HL-60/S4 treated with retinoic acid at 250 ng/mL for 4 days and 3 days (cell line): ENCODE results near the gene SERPINB10.

Experiments
- in situ Hi-C: fragments of 300-500 bp; cut with MboI; formaldehyde crosslinking; loops from 2 replicates; pipeline ENCODE4 v1.7.0; 2022; ENCODE audit warnings: low sequenced_read_pairs

Gene SERPINB10

GRCh38 chr18:63907664-63908063, at the start of gene SERPINB10:
Gene SERPINB10, plus strand, starts transcription at chr18:63907958. Its CDS starts 7,553 bp downstream, at chr18:63915511.
- in situ Hi-C loops, result no loop called here

GRCh38 chr18:63858456-63858855, 49.3 kb upstream of the SERPINB10 start:
- in situ Hi-C loops, result no loop called here

GRCh38 chr18:63859781-63860475, 47.8 kb upstream of the SERPINB10 start:
- in situ Hi-C loops, result no loop called here

- in situ Hi-C loops, result no loop called here
Measured at GRCh38 chr18:63860531-63860930, 47.2 kb upstream of the SERPINB10 start.

GRCh38 chr18:63867368-63868125, 40.2 kb upstream of the SERPINB10 start:
- in situ Hi-C loops, result no loop called here

GRCh38 chr18:63868546-63868945, 39.2 kb upstream of the SERPINB10 start:
- in situ Hi-C loops, result no loop called here

GRCh38 chr18:63869374-63869773, 38.4 kb upstream of the SERPINB10 start:
- in situ Hi-C loops, result no loop called here

GRCh38 chr18:63869851-63870250, 37.9 kb upstream of the SERPINB10 start:
- in situ Hi-C loops, result no loop called here

GRCh38 chr18:63871836-63872235, 35.9 kb upstream of the SERPINB10 start:
- in situ Hi-C loops, result no loop called here

- in situ Hi-C loops, result no loop called here
Measured at GRCh38 chr18:63872586-63872985, 35.2 kb upstream of the SERPINB10 start.

- in situ Hi-C loops, result no loop called here
Measured at GRCh38 chr18:63878343-63878742, 29.4 kb upstream of the SERPINB10 start.

GRCh38 chr18:63878925-63879324, 28.8 kb upstream of the SERPINB10 start:
- in situ Hi-C loops, result no loop called here

- in situ Hi-C loops, result no loop called here
Measured at GRCh38 chr18:63879709-63880108, 28.0 kb upstream of the SERPINB10 start.

- in situ Hi-C loops, result no loop called here
Measured at GRCh38 chr18:63881851-63882250, 25.9 kb upstream of the SERPINB10 start.

- in situ Hi-C loops, result no loop called here
Measured at GRCh38 chr18:63882333-63883141, 25.2 kb upstream of the SERPINB10 start.

- in situ Hi-C loops, result no loop called here
Measured at GRCh38 chr18:63883617-63884016, 24.1 kb upstream of the SERPINB10 start.

- in situ Hi-C loops, result no loop called here
Measured at GRCh38 chr18:63887424-63887823, 20.3 kb upstream of the SERPINB10 start, which contains the start of gene SERPINB2. Gene SERPINB2, plus strand, starts transcription at chr18:63887705. Its CDS starts 3,740 bp downstream, at chr18:63891445.

- in situ Hi-C loops, result no loop called here
Measured at GRCh38 chr18:63888470-63889190, 19.1 kb upstream of the SERPINB10 start.

- in situ Hi-C loops, result loop anchor here (10.0 kb wide), 1 partner anchor 105 kb away; no protein-coding TSS in a partner anchor
Measured at GRCh38 chr18:63889626-63890025, 18.1 kb upstream of the SERPINB10 start.

GRCh38 chr18:63890237-63890949, 17.4 kb upstream of the SERPINB10 start:
- in situ Hi-C loops, result loop anchor here (10.0 kb wide), 1 partner anchor 104 kb away; no protein-coding TSS in a partner anchor
